GM12873 (cell line): ENCODE results near the gene GABRA4.

Source experiments
- TF ChIP-seq, protein P1 (sequence below): IDR thresholded peaks from 2 replicates; pipeline ENCODE4 v1.5.1; 2012; ENCODE audit warnings: low read depth, mild to moderate bottlenecking, moderate library complexity, low read length, control low read depth; ENCODE audit not compliant: insufficient read depth; ENCODE audit errors: missing control alignments

Gene GABRA4

DNA sequence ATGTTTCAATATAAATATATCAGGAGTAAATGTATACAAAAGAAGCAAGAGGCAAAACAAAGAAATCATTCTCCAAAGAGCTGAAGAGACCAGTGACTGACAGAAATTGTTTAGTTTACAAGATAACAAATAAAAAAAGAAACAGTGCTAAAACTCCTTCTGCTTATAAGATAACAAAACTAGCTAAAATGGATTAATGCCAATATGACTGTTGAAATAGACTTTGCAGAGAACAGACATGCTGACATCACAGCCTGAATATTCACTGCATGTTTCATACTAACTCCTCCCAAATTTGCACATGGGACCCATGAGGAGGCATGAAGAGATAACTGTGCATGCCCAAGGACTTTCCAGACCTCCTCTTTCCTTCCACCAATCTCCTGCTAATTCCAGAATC, 6.2 kb upstream of the GABRA4 start:
- TF ChIP-seq, protein P1, sequence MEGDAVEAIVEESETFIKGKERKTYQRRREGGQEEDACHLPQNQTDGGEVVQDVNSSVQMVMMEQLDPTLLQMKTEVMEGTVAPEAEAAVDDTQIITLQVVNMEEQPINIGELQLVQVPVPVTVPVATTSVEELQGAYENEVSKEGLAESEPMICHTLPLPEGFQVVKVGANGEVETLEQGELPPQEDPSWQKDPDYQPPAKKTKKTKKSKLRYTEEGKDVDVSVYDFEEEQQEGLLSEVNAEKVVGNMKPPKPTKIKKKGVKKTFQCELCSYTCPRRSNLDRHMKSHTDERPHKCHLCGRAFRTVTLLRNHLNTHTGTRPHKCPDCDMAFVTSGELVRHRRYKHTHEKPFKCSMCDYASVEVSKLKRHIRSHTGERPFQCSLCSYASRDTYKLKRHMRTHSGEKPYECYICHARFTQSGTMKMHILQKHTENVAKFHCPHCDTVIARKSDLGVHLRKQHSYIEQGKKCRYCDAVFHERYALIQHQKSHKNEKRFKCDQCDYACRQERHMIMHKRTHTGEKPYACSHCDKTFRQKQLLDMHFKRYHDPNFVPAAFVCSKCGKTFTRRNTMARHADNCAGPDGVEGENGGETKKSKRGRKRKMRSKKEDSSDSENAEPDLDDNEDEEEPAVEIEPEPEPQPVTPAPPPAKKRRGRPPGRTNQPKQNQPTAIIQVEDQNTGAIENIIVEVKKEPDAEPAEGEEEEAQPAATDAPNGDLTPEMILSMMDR = no peak

DNA sequence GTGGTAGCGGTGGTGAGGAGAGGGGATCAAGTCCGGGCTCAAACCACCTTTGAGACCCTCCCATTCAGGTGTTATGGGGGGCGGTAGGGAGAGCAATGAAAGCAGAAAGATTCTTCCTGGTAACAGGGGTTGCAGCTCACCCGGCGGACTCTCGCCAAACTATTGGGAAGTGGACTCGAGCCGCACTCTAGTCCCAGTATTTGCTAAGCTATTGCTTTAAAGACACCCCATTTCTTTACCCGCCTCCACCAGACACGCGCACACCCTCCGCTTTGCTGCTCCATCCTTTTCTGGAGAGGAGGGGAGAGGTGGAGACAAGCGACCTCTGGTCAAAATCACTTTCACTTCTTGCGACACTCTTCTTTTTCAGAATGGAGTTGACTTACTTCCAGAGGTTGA, 625 bp upstream of the GABRA4 start:
- TF ChIP-seq, protein P1 = no peak

DNA sequence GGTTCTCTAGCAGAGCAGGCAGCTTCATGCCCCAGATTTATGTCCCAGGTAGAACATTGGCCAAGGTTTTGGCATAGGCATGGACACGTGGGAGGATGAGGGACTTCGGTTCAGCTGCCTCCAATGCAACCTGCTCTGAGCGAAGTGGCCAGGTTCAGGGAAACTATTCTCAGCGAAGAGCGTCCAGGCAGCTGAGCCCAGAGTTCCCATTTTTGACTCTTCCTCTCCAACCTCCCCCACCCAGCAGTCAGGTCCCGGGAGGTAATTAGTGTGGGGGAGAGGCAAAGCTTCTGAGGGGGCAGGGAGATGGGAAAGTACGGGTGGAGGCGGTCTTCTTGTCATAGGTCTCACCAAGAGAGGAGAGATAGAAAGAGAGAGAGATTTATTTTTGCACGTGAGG, 1.0 kb downstream of the GABRA4 start:
- TF ChIP-seq, protein P1 = no peak

DNA sequence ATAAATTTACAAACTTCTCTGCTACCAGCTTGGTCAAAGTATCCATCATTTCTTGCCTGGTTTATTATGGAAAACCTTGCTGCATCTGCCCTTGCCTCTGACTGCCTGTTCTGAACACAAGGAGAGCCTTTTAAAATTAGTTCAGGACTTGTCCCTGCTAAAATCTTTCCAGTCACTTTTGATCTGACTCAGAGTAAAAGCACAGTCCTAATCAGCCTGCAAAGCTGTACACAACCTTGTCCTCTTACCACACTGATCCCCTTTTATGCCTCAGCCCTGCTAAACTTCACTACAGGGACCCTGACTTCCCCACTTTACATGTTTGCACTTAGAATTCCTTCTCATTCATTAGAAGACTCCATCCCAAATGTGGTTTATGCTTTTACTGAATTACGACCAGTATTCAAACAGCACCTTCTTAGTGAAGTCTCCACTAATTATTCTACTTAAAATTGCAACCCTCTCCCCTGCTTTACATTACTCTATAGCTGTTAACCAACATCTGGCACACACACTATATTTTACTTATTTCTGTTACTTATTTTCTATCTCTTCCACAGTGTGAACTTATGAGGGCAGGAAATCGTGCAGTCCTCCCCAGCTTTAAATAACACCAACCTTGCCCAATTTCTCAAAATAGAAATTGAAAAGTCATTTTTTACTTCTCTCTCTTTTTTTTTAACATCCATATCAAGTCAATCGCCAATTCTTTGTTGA, 6.3 kb downstream of the GABRA4 start:
- TF ChIP-seq, protein P1 = no peak

DNA sequence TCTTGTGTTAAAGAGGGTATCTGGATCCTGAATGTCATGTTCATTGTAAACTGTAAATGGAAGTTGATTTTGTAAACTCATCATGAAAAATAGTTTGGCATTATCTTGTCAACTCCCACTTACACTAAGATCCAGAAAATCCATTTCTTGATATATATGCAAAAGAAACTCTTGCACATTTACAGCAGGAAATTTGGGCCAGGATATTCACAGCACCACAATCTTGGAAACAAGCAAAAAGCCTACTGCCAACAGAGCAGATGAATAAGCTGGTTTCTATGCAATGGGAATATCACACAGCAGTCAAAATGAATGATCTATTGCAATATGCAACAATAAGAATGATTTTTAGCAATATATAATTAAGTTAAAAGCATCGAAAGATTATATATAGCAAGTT, 8.6 kb downstream of the GABRA4 start:
- TF ChIP-seq, protein P1 = no peak

DNA sequence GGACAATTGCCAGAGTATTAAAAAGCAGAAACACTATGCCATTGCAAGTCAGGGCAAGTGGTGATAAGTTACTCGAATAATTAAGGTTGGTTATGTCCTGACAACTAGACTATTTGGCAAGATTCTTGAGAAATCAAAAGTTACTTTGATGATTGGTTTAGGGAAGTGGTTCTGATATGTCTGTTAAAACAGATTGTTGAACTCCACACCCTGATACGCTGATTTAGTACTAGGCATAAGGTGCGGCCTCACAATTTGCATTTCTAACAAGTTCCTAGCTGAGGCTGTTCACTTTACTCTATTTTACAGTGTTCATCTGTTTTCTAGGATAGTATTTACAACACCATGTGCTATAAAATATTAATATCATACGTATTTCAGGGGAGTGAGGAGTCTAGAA, 12.5 kb downstream of the GABRA4 start:
- TF ChIP-seq, protein P1 = no peak

DNA sequence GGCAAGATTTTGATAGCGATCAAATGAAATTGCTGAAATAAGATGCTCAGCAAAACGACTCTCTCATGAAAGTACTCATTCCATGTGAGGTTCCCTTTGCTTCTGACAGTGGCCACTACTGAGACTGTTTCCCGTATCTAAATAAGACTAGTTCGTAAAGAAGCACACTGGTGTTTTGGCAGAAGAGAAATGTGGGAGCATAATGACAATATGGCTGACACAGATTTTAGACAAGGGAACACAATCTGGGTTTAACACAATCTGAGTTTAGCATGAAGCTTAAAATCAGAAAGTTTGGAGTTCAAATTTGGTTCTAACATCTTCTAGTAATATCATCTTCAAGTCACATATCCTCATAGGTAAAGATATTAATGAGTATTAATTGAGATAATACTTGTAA, 13.7 kb downstream of the GABRA4 start:
- TF ChIP-seq, protein P1 = no peak
